Trophoblast cell (in vitro differentiated cells and primary cell): ENCODE measurements around the gene CD99.

ENCODE experiments used
- DNase-seq, 2 donors: peaks; one replicate each; pipeline ENCODE4 v3.0.0-alpha.2; 2016
- H2AFZ ChIP-seq: 2 replicates; pipeline ENCODE4 v1.6.1; 2013; ENCODE audit warnings: low read length, moderate library complexity, mild to moderate bottlenecking; ENCODE audit not compliant: insufficient read depth, poor library complexity
- H2AK5ac ChIP-seq: 2 replicates; pipeline ENCODE4 v1.6.1; 2013; ENCODE audit warnings: mild to moderate bottlenecking, low read length
- H2BK120ac ChIP-seq: 2 replicates; pipeline ENCODE4 v1.6.1; 2013; ENCODE audit warnings: low read length, mild to moderate bottlenecking, moderate library complexity; ENCODE audit not compliant: insufficient read depth, poor library complexity
- H2BK12ac ChIP-seq: 2 replicates; pipeline ENCODE4 v1.6.1; 2013; ENCODE audit warnings: mild to moderate bottlenecking, low read length, moderate library complexity
- H2BK5ac ChIP-seq: 2 replicates; pipeline ENCODE4 v1.6.1; 2013; ENCODE audit warnings: low read length, low read depth, moderate library complexity, mild to moderate bottlenecking; ENCODE audit not compliant: poor library complexity
- H3K14ac ChIP-seq: 2 replicates; pipeline ENCODE4 v1.6.1; 2013; ENCODE audit warnings: mild to moderate bottlenecking, low read length
- H3K18ac ChIP-seq: 2 replicates; pipeline ENCODE4 v1.6.1; 2013; ENCODE audit warnings: mild to moderate bottlenecking, low read length
- H3K23ac ChIP-seq: 2 replicates; pipeline ENCODE4 v1.6.1; 2013; ENCODE audit warnings: low read length
- H3K27ac ChIP-seq: 2 replicates; pipeline ENCODE4 v1.5.1; 2013; ENCODE audit warnings: low read depth, mild to moderate bottlenecking, inconsistent platforms, low read length, moderate library complexity
- H3K27me3 ChIP-seq: 2 replicates; pipeline ENCODE4 v1.6.1; 2013; ENCODE audit warnings: inconsistent platforms, mild to moderate bottlenecking, low read length, moderate library complexity; ENCODE audit not compliant: insufficient read depth
- H3K36me3 ChIP-seq, 2 experiments: 1 replicate in 1 of 2; 2 replicates in 1 of 2; pipeline ENCODE4 v1.6.1; 2013; ENCODE audit warnings: low read length in 2 of 2, mild to moderate bottlenecking in 2 of 2, moderate library complexity in 1 of 2; ENCODE audit not compliant: insufficient read depth in 2 of 2, control insufficient read depth in 1 of 2
- H3K4ac ChIP-seq: 2 replicates; pipeline ENCODE4 v1.6.1; 2013; ENCODE audit warnings: low read depth, mild to moderate bottlenecking, low read length, moderate library complexity
- H3K4me1 ChIP-seq, 2 experiments: 1 replicate in 1 of 2; 2 replicates in 1 of 2; pipeline ENCODE4 v1.6.1; 2013; ENCODE audit warnings: low read length in 2 of 2, mild to moderate bottlenecking in 2 of 2, moderate library complexity in 1 of 2; ENCODE audit not compliant: insufficient read depth in 2 of 2, control insufficient read depth in 1 of 2
- H3K4me2 ChIP-seq: 2 replicates; pipeline ENCODE4 v1.6.1; 2013; ENCODE audit warnings: inconsistent platforms, mild to moderate bottlenecking, low read length, moderate library complexity
- H3K4me3 ChIP-seq: 2 replicates; pipeline ENCODE4 v1.5.1; 2013; ENCODE audit warnings: mild to moderate bottlenecking, low read depth, low read length, inconsistent platforms
- H3K79me1 ChIP-seq: one replicate; pipeline ENCODE4 v1.6.1; 2013; ENCODE audit warnings: low read length
- H3K79me2 ChIP-seq: 2 replicates; pipeline ENCODE4 v1.6.1; 2013; ENCODE audit warnings: low read length, mild to moderate bottlenecking; ENCODE audit not compliant: control insufficient read depth, insufficient read depth, poor library complexity
- H3K9ac ChIP-seq: 2 replicates; pipeline ENCODE4 v1.6.1; 2013; ENCODE audit warnings: mild to moderate bottlenecking, low read length
- H3K9me3 ChIP-seq: 2 replicates; pipeline ENCODE4 v1.6.1; 2013; ENCODE audit warnings: low read depth, mild to moderate bottlenecking, control low read depth, inconsistent platforms, low read length; ENCODE audit not compliant: insufficient read depth
- H4K12ac ChIP-seq: 2 replicates; pipeline ENCODE4 v1.6.1; 2013; ENCODE audit warnings: low read depth, mild to moderate bottlenecking, low read length, moderate library complexity
- H4K8ac ChIP-seq: 2 replicates; pipeline ENCODE4 v1.6.1; 2013; ENCODE audit warnings: low read depth, mild to moderate bottlenecking, low read length, moderate library complexity
- H4K91ac ChIP-seq: one replicate; pipeline ENCODE4 v1.6.1; 2013; ENCODE audit warnings: low read depth, mild to moderate bottlenecking, low read length, moderate library complexity
- WGBS: extraction: QIAGEN DNeasy Blood & Tissue Kit; methylation state at CpG from one replicate; pipeline ENCODE4 v1.1.7; 2013; ENCODE audit warnings: missing lambda C conversion rate; ENCODE audit not compliant: insufficient read length, insufficient coverage; ENCODE audit errors: extremely low coverage; 5-methylcytosine and 5-hydroxymethylcytosine counted together

The CD99 gene

DNA sequence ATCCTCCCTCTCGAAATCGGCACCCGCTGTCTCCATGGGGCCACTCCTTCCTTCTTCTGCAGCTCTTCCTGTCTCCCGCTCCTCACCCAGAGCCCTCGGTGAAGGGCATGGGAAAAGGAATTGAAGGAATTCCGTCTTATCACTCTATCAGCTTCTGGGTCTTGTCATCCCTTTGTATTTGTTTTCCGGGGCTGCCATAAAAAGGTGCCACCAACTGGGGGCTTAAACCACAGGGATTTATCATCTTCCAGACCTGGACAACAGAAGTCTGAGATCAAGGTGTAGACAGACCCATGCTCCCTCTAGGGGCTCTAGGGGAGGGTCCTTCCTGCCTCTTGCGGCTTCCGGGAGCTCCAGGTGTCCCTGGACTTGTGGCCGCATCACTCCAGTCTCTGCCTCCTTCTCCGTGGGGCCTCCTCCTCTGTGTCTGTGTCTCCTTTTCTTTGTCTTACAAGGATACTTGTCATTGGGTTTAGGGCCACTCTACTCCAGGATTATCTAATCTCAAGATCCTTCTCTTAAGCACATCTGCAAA, 24.0 kb downstream of the CD99 start:
- H2BK120ac ChIP-seq, result peak overlapping the region; percentile 62
- H3K4me2 ChIP-seq, result peak overlapping the region; percentile 43
- peak overlapping the region; percentile 76 for H3K27ac ChIP-seq
- peak overlapping the region; percentile 17 for H3K4ac ChIP-seq
- peaks cover 28 to 44% of the 10 kb centered on the region in 2 experiments for H3K36me3 ChIP-seq
- peak overlapping the region; percentile 75 for H2BK5ac ChIP-seq
- H3K23ac ChIP-seq, result no peak overlapping the region
- H3K9ac ChIP-seq, result no peak overlapping the region
- H4K12ac ChIP-seq, result no peak overlapping the region
- H4K91ac ChIP-seq, result peak overlapping the region; percentile 59
- H2AFZ ChIP-seq, result no peak overlapping the region
- peak overlapping the region; percentile 54 for H4K8ac ChIP-seq
- no peak overlapping the region for H3K18ac ChIP-seq
- peaks cover 5% of the 10 kb centered on the region for H3K79me2 ChIP-seq
- H3K79me1 ChIP-seq, result peaks cover 13% of the 10 kb centered on the region
- H3K9me3 ChIP-seq, result peaks cover 7% of the 10 kb centered on the region
- no peaks in the 10 kb centered on the region for H3K27me3 ChIP-seq
- no peak overlapping the region for H3K4me3 ChIP-seq
- WGBS, result no CpG with 5 or more reads among the region's 11 CpGs
- H2AK5ac ChIP-seq, result peak overlapping the region; percentile 50
- H3K14ac ChIP-seq, result no peak overlapping the region
- DNase-seq, result no peak
- H3K4me1 ChIP-seq, result peaks cover 9 to 18% of the 10 kb centered on the region in 2 experiments
- no peak overlapping the region for H2BK12ac ChIP-seq

DNA sequence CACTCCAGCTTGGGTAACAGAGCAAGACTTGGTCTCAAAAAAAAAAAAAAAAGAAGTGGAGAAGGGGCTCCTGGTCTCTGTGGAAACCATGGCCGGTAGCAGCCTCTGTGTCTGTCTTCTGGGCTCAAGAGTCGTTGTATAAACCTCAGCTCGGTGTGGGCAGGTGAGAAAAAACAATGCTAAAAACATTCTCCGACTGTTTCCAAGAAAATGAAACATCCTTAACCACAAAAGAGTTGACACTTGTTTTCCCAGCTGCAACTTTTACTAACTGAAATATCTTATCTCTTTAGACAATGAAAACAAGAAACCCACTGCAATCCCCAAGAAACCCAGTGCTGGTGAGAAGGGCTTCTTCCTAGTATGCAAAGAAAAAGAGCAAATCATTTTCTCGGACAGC, 26.2 kb downstream of the CD99 start:
- H2BK12ac ChIP-seq, result no peak overlapping the region
- no peak overlapping the region for H2AK5ac ChIP-seq
- no peak overlapping the region for H3K4me2 ChIP-seq
- no peak overlapping the region for H3K18ac ChIP-seq
- H3K27me3 ChIP-seq, result no peaks in the 10 kb centered on the region
- no peak overlapping the region for H3K9ac ChIP-seq
- peaks cover 13% of the 10 kb centered on the region for H3K79me1 ChIP-seq
- no peak overlapping the region for H4K12ac ChIP-seq
- peaks cover 8 to 16% of the 10 kb centered on the region in 2 experiments for H3K4me1 ChIP-seq
- H4K8ac ChIP-seq, result no peak overlapping the region
- H3K14ac ChIP-seq, result no peak overlapping the region
- H3K36me3 ChIP-seq, result peaks cover 35 to 51% of the 10 kb centered on the region in 2 experiments
- H3K4me3 ChIP-seq, result no peak overlapping the region
- no CpG with 5 or more reads among the region's 5 CpGs for WGBS
- no peak overlapping the region for H3K4ac ChIP-seq
- H2AFZ ChIP-seq, result no peak overlapping the region
- H3K9me3 ChIP-seq, result peaks cover 7% of the 10 kb centered on the region
- H2BK120ac ChIP-seq, result no peak overlapping the region
- no peak overlapping the region for H2BK5ac ChIP-seq
- H3K23ac ChIP-seq, result no peak overlapping the region
- peaks cover 5% of the 10 kb centered on the region for H3K79me2 ChIP-seq
- H3K27ac ChIP-seq, result no peak overlapping the region
- H4K91ac ChIP-seq, result no peak overlapping the region
- DNase-seq, result no peak

DNA sequence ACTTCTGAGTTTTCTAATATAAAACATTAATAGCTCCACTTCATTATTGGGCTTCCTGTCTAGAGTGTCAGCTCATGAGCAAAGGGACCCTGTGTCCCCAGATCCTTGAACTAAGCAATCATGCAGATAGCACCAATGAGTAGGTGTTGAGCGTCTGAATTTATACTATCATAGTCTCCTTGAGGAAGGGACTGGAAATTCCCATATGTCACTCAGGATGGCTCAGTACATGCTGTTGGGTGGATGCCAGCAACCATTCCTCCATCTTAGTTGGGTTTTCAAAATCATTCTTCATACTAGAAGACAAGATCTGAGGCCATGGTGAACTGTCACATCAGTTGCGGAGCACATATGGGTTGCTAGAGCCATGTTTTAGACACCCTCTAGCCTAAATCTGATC, 27.7 kb downstream of the CD99 start:
- Histone ChIP-seq H3K79me1 (peaks cover 11% of the 10 kb centered on the region), H2BK5ac (no peak overlapping the region), H3K23ac (no peak overlapping the region), H2AFZ (no peak overlapping the region), H3K4me1 (peaks cover 6 to 8% of the 10 kb centered on the region in 2 experiments), H3K27ac (no peak overlapping the region), H3K79me2 (peaks cover 4% of the 10 kb centered on the region), H3K18ac (no peak overlapping the region), H3K9me3 (peaks cover 3% of the 10 kb centered on the region), H3K4me2 (no peak overlapping the region), H3K27me3 (no peaks in the 10 kb centered on the region), H4K8ac (no peak overlapping the region), H2AK5ac (no peak overlapping the region), H2BK12ac (no peak overlapping the region), H2BK120ac (no peak overlapping the region), H3K4me3 (no peak overlapping the region), H4K91ac (no peak overlapping the region), H3K36me3 (peaks cover 44 to 53% of the 10 kb centered on the region in 2 experiments), H4K12ac (no peak overlapping the region), H3K9ac (no peak overlapping the region), H3K14ac (no peak overlapping the region), H3K4ac (no peak overlapping the region)
- no peak for DNase-seq
- WGBS, result no CpG with 5 or more reads among the region's 2 CpGs

DNA sequence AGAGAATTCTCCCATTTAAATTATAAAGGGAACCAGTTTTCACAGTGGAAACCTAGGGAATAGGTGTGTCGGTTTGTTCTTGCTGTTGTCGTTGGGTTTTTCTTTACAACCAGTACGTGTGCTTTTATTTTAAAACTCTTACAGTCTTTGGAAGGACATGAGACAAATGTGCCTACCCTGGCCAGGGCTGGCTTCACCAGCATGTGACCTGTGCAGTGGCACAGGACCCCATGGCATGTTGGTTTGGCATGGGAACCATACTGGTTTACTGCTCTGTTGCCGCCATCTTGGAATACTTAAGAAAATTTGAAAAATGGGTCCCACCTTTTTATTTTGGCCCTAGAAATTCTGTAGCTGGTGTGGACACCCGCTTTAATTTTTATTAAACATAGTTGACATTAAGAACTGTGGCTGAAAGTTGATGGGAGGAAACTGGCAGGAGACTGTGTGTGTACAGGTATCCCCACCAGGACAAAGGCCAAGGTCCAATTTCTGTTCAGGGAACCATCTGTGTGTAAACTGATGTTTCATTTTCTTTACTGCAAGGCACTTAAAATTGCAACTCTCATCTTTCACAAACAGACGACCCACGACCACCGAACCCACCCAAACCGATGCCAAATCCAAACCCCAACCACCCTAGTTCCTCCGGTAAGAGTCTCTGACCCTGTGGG, 28.8 kb downstream of the CD99 start:
- Histone ChIP-seq H2AK5ac (no peak overlapping the region), H3K79me1 (peaks cover 9% of the 10 kb centered on the region), H3K79me2 (peaks cover 4% of the 10 kb centered on the region), H3K27ac (no peak overlapping the region), H3K4me1 (peaks cover 2 to 4% of the 10 kb centered on the region in 2 experiments), H3K27me3 (no peaks in the 10 kb centered on the region), H3K36me3 (peaks cover 52 to 61% of the 10 kb centered on the region in 2 experiments), H3K4me3 (no peak overlapping the region), H2BK120ac (no peak overlapping the region), H3K4me2 (no peak overlapping the region), H4K91ac (no peak overlapping the region), H4K12ac (no peak overlapping the region), H3K4ac (no peak overlapping the region), H3K9me3 (peaks cover 3% of the 10 kb centered on the region), H3K14ac (no peak overlapping the region), H3K18ac (no peak overlapping the region), H2BK5ac (no peak overlapping the region), H2AFZ (no peak overlapping the region), H2BK12ac (no peak overlapping the region), H3K9ac (no peak overlapping the region), H3K23ac (no peak overlapping the region), H4K8ac (no peak overlapping the region)
- no peak for DNase-seq
- WGBS, result no CpG with 5 or more reads among the region's 10 CpGs
